Measurements from ENCODE around the gene ANKMY1.
A peak's percentile ranks its signal among the peaks of the same experiment; 100 is the strongest.

Gene ANKMY1

DNA sequence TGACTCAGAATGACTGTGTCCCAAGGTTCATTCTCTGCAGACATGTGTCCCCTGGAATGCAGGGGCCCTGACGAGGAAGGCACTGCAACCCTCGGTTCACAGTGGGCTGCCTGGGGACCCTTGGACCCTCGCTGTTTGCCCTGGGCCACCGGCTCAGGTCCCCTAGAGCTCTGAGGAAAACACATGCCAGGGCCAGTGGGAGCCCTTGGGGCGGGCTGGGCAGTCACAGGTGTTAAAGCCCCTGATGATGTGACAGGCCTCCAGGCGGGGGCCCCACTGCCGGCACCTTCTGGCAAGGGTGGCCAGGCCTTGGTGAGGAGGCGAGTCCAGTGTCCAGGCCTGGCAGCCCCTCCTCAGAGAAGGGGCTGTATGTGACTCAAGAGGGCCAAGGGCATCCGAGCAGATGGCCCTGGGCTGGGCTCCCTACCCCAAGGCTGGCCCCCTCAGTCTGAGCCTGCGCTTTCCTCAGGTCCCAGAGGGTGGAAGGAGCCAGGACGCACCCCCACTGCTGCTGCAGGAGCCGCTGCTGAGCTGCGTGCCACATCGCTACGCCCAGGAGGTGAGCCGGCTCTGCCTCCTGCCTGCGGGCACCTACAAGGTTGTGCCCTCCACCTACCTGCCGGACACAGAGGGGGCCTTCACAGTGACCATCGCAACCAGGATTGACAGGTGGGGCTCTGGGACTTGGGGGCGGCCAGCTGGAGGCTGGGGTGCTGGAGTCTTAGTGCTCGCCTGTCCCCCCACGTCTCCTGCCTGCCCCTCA lies 39.8 kb upstream of the ANKMY1 start:
- no peak for DNase-seq (ENCODE audit: low read depth)
- no peak overlapping the region for H3K4me3 ChIP-seq (ENCODE audit: control insufficient read depth, low read depth, low read length)
- TF ChIP-seq, protein P1, sequence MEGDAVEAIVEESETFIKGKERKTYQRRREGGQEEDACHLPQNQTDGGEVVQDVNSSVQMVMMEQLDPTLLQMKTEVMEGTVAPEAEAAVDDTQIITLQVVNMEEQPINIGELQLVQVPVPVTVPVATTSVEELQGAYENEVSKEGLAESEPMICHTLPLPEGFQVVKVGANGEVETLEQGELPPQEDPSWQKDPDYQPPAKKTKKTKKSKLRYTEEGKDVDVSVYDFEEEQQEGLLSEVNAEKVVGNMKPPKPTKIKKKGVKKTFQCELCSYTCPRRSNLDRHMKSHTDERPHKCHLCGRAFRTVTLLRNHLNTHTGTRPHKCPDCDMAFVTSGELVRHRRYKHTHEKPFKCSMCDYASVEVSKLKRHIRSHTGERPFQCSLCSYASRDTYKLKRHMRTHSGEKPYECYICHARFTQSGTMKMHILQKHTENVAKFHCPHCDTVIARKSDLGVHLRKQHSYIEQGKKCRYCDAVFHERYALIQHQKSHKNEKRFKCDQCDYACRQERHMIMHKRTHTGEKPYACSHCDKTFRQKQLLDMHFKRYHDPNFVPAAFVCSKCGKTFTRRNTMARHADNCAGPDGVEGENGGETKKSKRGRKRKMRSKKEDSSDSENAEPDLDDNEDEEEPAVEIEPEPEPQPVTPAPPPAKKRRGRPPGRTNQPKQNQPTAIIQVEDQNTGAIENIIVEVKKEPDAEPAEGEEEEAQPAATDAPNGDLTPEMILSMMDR (IDR thresholded peaks at IDR 0.05; ENCODE audit: control insufficient read depth, insufficient read depth, low read depth, low read length, missing control alignments): no peak

DNA sequence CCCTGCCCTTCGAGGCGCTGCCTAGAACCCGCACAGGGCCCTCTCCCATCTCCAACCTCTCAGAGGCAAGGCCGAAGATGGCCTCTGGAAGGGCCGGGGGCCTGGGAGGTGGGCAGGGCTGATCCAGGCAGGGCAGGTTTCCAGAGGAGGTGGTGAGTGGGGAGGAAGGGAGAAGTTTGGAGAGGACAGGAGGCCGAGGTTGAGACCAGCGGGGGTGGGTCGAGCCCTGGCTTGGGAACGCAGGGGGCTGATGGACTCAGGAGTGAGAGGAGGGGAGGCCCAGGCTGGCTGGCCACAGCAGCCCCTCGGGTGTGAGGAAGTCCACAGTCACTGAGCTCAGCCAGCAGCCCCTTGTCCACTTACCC lies 39.2 kb upstream of the ANKMY1 start:
- TF ChIP-seq, protein P1 (IDR thresholded peaks at IDR 0.05; ENCODE audit: control insufficient read depth, insufficient read depth, low read depth, low read length, missing control alignments): no peak
- H3K4me3 ChIP-seq (ENCODE audit: control insufficient read depth, low read depth, low read length): no peak overlapping the region
- DNase-seq (ENCODE audit: low read depth): no peak

DNA sequence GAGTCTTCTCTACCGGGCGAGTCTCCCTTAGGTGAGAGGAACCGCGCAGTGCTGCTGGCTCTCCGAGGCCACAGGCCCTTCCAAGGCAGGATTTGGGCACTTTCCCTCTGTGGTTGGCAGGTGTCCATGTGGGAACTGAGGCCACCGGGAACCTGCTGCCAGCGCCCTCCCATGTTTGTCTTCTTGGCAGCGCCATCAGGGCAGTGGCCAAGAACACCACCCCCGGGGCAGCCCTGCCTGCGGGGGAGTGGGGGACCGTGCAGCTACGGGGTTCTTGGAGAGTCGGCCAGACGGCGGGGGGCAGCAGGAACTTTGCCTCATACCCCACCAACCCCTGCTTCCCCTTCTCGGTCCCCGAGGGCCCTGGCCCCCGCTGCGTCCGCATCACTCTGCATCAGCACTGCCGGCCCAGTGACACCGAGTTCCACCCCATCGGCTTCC lies 38.7 kb upstream of the ANKMY1 start:
- TF ChIP-seq, protein P1 (IDR thresholded peaks at IDR 0.05; ENCODE audit: control insufficient read depth, insufficient read depth, low read depth, low read length, missing control alignments): no peak
- H3K4me3 ChIP-seq (ENCODE audit: control insufficient read depth, low read depth, low read length): no peak overlapping the region
- DNase-seq (ENCODE audit: low read depth): no peak

DNA sequence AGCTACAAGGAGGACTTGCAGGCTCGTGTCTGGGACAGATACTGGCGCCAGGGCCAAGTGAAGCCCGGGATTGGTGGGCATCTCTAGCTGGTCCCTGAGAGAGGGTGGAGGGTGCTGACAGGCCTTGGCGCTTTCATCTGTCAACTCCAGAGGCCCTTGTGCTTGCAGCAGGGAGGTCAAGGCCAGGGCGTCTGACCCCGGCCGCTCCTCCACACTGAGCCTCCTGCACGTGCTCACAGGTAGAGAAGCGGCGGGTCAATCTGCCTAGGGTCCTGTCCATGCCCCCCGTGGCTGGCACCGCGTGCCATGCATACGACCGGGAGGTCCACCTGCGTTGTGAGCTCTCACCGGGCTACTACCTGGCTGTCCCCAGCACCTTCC lies 38.3 kb upstream of the ANKMY1 start:
- DNase-seq (ENCODE audit: low read depth): no peak
- TF ChIP-seq, protein P1 (IDR thresholded peaks at IDR 0.05; ENCODE audit: control insufficient read depth, insufficient read depth, low read depth, low read length, missing control alignments): no peak
- no peak overlapping the region for H3K4me3 ChIP-seq (ENCODE audit: control insufficient read depth, low read depth, low read length)

DNA sequence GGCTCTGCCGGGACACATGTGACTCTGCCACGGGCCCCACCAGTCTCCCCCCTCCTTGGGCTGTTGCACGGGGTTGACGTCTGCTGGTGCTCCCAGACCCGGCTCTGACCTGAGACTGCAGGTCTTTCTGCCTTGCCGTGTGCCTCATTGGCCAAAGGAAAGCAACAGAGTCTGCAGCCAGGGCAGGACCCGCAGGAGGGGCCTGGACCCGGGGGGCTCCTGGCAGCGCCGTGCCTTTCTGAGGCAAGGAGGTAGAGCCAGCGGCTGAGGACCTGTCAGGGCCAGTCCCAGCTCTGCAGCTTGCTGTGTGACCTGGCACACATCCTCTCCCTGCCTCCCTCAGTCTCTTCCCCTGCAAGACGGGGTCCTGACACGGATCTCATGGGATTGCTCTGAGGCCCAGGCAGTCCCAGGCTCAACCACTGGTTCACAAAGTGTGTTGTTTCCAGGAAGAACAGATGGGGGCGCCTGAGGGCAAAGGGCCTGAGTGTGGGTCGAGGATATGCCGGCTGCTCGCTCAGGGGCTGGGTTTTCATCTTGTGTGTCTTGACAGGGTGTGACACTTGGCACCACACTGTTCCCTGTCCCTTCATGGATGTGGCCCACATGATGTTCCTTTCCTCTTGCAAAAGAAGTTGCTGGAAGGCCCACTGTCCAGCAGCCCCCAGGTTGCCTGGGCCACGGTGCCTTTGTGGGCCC lies 37.7 kb upstream of the ANKMY1 start:
- TF ChIP-seq, protein P1 (IDR thresholded peaks at IDR 0.05; ENCODE audit: control insufficient read depth, insufficient read depth, low read depth, low read length, missing control alignments): peak; percentile 18
- H3K4me3 ChIP-seq (ENCODE audit: control insufficient read depth, low read depth, low read length): no peak overlapping the region
- DNase-seq (ENCODE audit: low read depth): no peak

DNA sequence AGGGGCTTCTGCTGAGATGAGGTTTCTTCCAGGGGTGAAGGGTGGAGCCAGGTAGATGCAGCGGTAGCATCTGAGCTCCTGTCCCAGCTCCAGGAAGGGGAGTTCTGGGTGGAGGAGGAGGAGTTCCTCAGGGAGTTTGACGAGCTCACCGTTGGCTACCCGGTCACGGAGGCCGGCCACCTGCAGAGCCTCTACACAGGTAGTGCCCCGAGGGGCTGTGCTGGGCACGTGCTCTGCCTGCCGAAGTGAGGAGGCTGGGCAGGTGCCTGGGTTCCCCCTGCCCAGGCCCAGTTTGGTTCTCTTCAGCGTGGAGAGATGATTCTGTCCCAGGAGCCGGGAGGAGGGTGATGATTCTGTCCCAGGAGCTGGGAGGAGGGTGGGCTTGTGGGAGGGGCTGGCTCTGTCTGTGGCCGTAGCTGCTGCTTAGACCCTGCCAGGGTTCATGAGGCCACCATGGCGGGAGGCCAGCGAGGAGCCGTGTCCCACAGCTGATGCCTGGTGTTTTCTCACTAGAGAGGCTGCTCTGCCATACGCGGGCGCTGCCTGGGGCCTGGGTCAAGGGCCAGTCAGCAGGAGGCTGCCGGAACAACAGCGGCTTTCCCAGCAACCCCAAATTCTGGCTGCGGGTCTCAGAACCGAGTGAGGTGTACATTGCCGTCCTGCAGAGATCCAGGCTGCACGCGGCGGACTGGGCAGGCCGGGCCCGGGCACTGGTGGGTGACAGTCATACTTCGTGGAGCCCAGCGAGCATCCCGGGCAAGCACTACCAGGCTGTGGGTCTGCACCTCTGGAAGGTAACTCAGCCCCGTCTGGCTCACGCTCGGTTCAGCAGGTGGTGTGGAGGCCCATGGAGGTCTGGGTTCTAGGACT lies 37.0 kb upstream of the ANKMY1 start:
- no peak overlapping the region for H3K4me3 ChIP-seq (ENCODE audit: control insufficient read depth, low read depth, low read length)
- TF ChIP-seq, protein P1 (IDR thresholded peaks at IDR 0.05; ENCODE audit: control insufficient read depth, insufficient read depth, low read depth, low read length, missing control alignments): no peak
- DNase-seq (ENCODE audit: low read depth): no peak

Measured in AG09309 (cell line).